ENCODE results near the gene SKP1. TPM values are rescaled to one million over a fixed set of nuclear protein-coding genes. Genes with fewer than 3 reads are reported as not detected.

SKP1 gene
- total RNA-seq, 1 donor from 2014 or later = 234 TPM

DNA sequence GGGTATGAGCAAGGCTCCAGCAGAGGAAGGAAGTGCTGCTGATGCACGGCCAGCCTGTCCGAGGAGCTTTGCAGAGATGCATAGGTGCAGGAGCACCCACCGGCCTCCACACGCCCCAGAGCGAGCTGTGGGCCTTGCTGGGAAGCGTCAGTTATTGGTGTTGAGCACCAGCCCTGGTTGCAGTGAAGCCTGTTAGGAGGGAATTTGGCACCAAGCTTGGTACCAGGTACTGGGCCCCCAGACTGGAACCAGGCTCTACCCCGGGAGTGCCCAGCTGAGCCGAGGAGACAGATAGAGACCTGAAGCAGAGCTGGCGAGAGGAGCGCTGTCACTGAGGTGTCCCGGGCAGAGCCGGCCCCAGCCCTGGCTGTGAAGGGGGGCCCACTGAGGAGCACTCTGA is 57.0 kb downstream of the SKP1 start:
- Histone ChIP-seq H3K27ac (no peak overlapping the region), H3K4me1 (peaks cover 5% of the 10 kb centered on the region), H3K27me3 (no peaks in the 10 kb centered on the region), H3K4me3 (no peak overlapping the region), H3K36me3 (no peaks in the 10 kb centered on the region), H3K9me3 (no peaks in the 10 kb centered on the region)
- DNase-seq (no peak), ATAC-seq (no peak)
- intact Hi-C loops (cut with DNase I) = no loop called here
- TF ChIP-seq, protein P1, sequence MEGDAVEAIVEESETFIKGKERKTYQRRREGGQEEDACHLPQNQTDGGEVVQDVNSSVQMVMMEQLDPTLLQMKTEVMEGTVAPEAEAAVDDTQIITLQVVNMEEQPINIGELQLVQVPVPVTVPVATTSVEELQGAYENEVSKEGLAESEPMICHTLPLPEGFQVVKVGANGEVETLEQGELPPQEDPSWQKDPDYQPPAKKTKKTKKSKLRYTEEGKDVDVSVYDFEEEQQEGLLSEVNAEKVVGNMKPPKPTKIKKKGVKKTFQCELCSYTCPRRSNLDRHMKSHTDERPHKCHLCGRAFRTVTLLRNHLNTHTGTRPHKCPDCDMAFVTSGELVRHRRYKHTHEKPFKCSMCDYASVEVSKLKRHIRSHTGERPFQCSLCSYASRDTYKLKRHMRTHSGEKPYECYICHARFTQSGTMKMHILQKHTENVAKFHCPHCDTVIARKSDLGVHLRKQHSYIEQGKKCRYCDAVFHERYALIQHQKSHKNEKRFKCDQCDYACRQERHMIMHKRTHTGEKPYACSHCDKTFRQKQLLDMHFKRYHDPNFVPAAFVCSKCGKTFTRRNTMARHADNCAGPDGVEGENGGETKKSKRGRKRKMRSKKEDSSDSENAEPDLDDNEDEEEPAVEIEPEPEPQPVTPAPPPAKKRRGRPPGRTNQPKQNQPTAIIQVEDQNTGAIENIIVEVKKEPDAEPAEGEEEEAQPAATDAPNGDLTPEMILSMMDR (IDR thresholded peaks at IDR 0.05) = no peak

DNA sequence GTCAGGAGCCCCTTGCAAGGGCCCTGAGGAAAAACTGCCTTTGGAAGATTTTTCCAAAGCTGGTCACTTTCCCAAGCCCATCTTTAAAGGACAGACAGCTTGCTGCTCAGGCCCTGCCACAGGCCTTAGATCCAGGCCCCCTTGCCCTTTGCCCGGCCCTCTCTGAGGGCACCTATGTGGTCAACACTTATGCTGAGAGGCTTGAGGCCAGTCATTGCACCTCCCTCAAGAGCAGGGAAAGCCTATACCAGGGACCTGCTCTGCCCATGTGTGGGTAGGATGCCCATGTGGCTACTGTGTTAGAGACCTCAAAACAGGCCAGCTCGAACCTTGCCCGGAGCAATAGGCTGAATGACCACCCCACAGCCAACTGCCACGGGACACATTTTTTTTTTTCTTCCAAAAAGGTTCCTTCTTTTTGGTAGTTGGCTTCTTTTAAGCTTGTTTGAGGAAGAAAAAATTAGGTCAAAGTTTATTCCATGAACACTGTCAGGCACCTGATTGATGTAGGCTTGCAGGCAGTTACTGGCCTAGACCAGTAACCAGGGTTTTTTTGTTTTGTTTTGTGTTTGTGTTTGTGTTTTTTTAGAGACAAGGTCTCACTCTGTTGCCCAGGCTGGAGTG is 58.4 kb downstream of the SKP1 start:
- H3K27me3 ChIP-seq = peaks cover 6% of the 10 kb centered on the region
- H3K4me3 ChIP-seq = no peak overlapping the region
- DNase-seq = no peak
- H3K36me3 ChIP-seq = no peaks in the 10 kb centered on the region
- ATAC-seq = no peak
- TF ChIP-seq, protein P1 (IDR thresholded peaks at IDR 0.05) = no peak
- no peaks in the 10 kb centered on the region for H3K9me3 ChIP-seq
- no peak overlapping the region for H3K27ac ChIP-seq
- peaks cover 14% of the 10 kb centered on the region for H3K4me1 ChIP-seq
- intact Hi-C loops (cut with DNase I) = no loop called here

DNA sequence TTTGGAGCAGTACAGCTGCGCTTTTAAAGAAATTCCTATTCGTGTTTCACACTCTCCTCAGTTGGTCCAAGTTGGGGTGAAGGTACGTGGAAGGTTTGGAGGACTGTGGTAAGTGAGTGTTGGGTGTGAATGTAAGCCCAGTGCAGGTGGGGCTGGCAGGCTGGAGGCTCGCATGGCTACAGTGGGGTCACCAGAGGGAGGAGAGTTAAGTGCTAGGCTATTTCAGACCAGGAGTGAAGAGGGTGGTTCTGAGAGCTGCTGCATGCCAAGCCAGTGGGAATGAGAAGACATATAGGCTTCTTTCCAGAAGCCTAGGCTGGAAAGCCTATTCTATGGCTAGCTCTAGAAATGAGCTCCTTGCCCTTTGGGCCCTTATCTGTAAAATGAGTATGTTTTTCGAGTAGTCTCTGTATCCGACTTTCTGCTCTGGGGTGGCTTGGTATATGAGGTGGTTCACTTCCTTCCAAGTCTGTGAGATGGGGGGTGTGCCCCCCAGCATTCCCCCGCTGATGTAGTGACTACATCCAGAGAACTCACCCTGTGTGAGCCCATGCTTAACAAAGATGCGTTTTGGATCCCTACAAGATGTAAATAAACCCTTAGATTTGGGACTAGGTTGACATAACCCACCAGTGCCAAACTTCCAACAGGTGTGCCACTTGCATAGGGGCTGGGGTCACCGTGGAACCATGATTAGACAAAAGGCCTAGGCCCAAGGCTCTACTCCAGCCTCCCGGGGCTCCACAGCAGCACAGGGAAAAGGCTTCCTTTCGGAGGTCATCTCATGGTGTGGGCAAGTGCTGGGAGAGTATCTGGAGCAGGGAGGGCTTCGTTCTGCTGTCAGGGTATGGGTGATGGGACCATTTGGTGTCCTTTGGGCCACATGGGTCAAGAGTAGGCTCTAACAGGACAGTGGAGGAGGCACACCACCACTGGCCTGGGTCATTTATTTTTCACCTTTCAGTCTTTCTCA is 59.7 kb downstream of the SKP1 start:
- H3K9me3 ChIP-seq = no peaks in the 10 kb centered on the region
- TF ChIP-seq, protein P1 (IDR thresholded peaks at IDR 0.05) = no peak
- peaks cover 17% of the 10 kb centered on the region for H3K4me1 ChIP-seq
- H3K27ac ChIP-seq = no peak overlapping the region
- peaks cover 12% of the 10 kb centered on the region for H3K27me3 ChIP-seq
- ATAC-seq = no peak
- intact Hi-C loops (cut with DNase I) = no loop called here
- H3K36me3 ChIP-seq = no peaks in the 10 kb centered on the region
- H3K4me3 ChIP-seq = no peak overlapping the region
- DNase-seq = no peak

DNA sequence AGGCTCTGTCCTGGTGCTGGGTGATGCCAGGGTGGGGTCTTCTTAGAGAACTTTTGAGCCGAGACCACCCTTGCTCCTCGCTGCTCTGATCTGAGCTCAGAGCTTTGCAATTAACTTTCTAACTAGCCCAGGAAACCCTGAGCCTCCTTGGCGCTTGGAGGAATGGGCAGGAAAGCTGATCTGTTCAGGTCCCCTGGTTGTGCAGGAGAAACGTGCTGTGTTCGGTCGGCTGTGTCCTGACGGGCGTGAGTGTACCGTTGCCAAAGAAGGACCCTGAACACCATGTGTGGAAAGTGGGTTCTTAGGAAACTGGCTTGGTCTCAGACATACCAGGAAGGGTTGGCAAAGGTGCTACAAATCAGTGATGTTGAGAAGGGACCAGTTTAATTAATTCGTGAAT is 60.5 kb downstream of the SKP1 start:
- ATAC-seq = no peak
- no peaks in the 10 kb centered on the region for H3K36me3 ChIP-seq

DNA sequence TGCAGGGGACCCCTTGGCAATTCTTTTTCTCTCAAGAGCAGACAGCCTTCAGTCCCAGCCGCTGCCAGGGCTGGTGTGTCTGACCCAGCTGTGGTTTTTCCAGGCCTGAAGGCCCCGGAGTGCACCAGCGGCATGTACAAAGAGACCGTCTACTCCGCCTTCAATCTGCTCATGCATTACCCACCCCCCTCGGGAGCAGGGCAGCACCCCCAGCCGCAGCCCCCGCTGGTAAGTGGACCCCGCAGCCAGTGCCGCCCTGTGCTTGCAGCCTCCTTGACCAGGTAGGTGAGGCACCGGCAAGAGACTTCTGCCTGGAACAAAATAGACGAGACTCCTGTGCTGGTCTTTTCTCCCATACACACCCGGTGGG is 61.0 kb downstream of the SKP1 start:
- Histone ChIP-seq H3K9me3 (no peaks in the 10 kb centered on the region), H3K4me3 (peak overlapping the region; percentile 58), H3K36me3 (no peaks in the 10 kb centered on the region), H3K4me1 (peaks cover 17% of the 10 kb centered on the region), H3K27me3 (peaks cover 12% of the 10 kb centered on the region), H3K27ac (no peak overlapping the region)
- ATAC-seq = no peak
- TF ChIP-seq, protein P1 (IDR thresholded peaks at IDR 0.05) = no peak
- intact Hi-C loops (cut with DNase I) = no loop called here
- DNase-seq = no peak

More for the DNA sequence above, 60.5 kb downstream of the SKP1 start:
- no peaks in the 10 kb centered on the region for H3K9me3 ChIP-seq
- H3K27ac ChIP-seq = no peak overlapping the region
- TF ChIP-seq, protein P1 (IDR thresholded peaks at IDR 0.05) = no peak
- DNase-seq = no peak
- intact Hi-C loops (cut with DNase I) = no loop called here
- H3K27me3 ChIP-seq = peaks cover 12% of the 10 kb centered on the region
- H3K4me3 ChIP-seq = peak overlapping the region; percentile 58
- H3K4me1 ChIP-seq = peaks cover 17% of the 10 kb centered on the region
